ENCODE measurements around the gene ACVRL1.

Gene ACVRL1

GRCh38 chr12:51907083-51907855 is at the start of gene ACVRL1:
ACVRL1 (plus strand) TSS chr12:51907504; CDS start chr12:51912475, 4,971 bp downstream.
- no peak for FAIRE-seq

- FAIRE-seq = no peak
Observed at GRCh38 chr12:51860986-51861385, 46.3 kb upstream of the ACVRL1 start.

- no peak for FAIRE-seq
Observed at GRCh38 chr12:51862947-51863346, 44.4 kb upstream of the ACVRL1 start.

GRCh38 chr12:51863363-51863932 is 43.9 kb upstream of the ACVRL1 start:
- FAIRE-seq = no peak

- FAIRE-seq = no peak
Observed at GRCh38 chr12:51863933-51864832, 43.1 kb upstream of the ACVRL1 start.

GRCh38 chr12:51864833-51865670 is 42.3 kb upstream of the ACVRL1 start:
- no peak for FAIRE-seq

- no peak for FAIRE-seq
Observed at GRCh38 chr12:51865757-51866270, 41.5 kb upstream of the ACVRL1 start.

GRCh38 chr12:51866324-51866723 is 41.0 kb upstream of the ACVRL1 start:
- no peak for FAIRE-seq

GRCh38 chr12:51866762-51867161 is 40.5 kb upstream of the ACVRL1 start:
- FAIRE-seq = no peak

GRCh38 chr12:51867371-51867770 is 39.9 kb upstream of the ACVRL1 start:
- no peak for FAIRE-seq

GRCh38 chr12:51867796-51868428 is 39.4 kb upstream of the ACVRL1 start:
- no peak for FAIRE-seq

GRCh38 chr12:51868821-51869495 is 38.3 kb upstream of the ACVRL1 start:
- no peak for FAIRE-seq

- no peak for FAIRE-seq
Observed at GRCh38 chr12:51869496-51869865, 37.8 kb upstream of the ACVRL1 start.

- no peak for FAIRE-seq
Observed at GRCh38 chr12:51869931-51870330, 37.4 kb upstream of the ACVRL1 start.

- no peak for FAIRE-seq
Observed at GRCh38 chr12:51870504-51870903, 36.8 kb upstream of the ACVRL1 start.

- FAIRE-seq = no peak
Observed at GRCh38 chr12:51871126-51871525, 36.2 kb upstream of the ACVRL1 start.

GRCh38 chr12:51871918-51872688 is 35.2 kb upstream of the ACVRL1 start:
- FAIRE-seq = no peak

GRCh38 chr12:51872689-51872981 is 34.7 kb upstream of the ACVRL1 start:
- no peak for FAIRE-seq

- FAIRE-seq = no peak
Observed at GRCh38 chr12:51873251-51873994, 33.9 kb upstream of the ACVRL1 start.

GRCh38 chr12:51874000-51874399 is 33.3 kb upstream of the ACVRL1 start:
- no peak for FAIRE-seq
